Neural progenitor cell (in vitro differentiated cells): ENCODE measurements around the gene FBXL12. TPM values are rescaled to one million over a fixed set of nuclear protein-coding genes. Genes with fewer than 3 reads are reported as not detected.

Experiments
- DNase-seq: peaks from one replicate; pipeline ENCODE4 v3.0.0-alpha.2; 2016; ENCODE audit warnings: low spot score
- H2AFZ ChIP-seq: fragments of 200-600 bp; sonication (generic); replicated peaks from 2 replicates; pipeline ENCODE4 v1.6.1; 2016; ENCODE audit warnings: antibody characterized with exemption
- H3F3A ChIP-seq: fragments of 200-600 bp; sonication (generic); 2 replicates; pipeline ENCODE4 v1.6.1; 2016; ENCODE audit warnings: antibody characterized with exemption, low read depth
- H3K27ac ChIP-seq: fragments of 200-600 bp; sonication (generic); 2 replicates; pipeline ENCODE4 v1.5.1; 2016; ENCODE audit warnings: mild to moderate bottlenecking
- H3K27me3 ChIP-seq: fragments of 200-600 bp; sonication (generic); 2 replicates; pipeline ENCODE4 v1.6.1; 2016; ENCODE audit warnings: mild to moderate bottlenecking, moderate library complexity
- H3K36me3 ChIP-seq: fragments of 200-600 bp; sonication (generic); 2 replicates; pipeline ENCODE4 v1.5.1; 2016
- H3K4me1 ChIP-seq: fragments of 200-600 bp; sonication (generic); 2 replicates; pipeline ENCODE4 v1.6.1; 2016; ENCODE audit warnings: mixed run types
- H3K4me2 ChIP-seq: fragments of 200-600 bp; sonication (generic); 2 replicates; pipeline ENCODE4 v1.6.1; 2016
- H3K4me3 ChIP-seq: fragments of 200-600 bp; sonication (generic); 2 replicates; pipeline ENCODE4 v1.5.1; 2016
- H3K79me2 ChIP-seq: fragments of 200-600 bp; sonication (generic); 2 replicates; pipeline ENCODE4 v1.6.1; 2016; ENCODE audit warnings: low read depth
- H3K9ac ChIP-seq: fragments of 200-600 bp; sonication (generic); 2 replicates; pipeline ENCODE4 v1.6.1; 2016
- H3K9me3 ChIP-seq: fragments of 200-600 bp; sonication (generic); 2 replicates; pipeline ENCODE4 v1.5.1; 2016; ENCODE audit warnings: low read depth
- H4K20me1 ChIP-seq: fragments of 200-600 bp; sonication (generic); 2 replicates; pipeline ENCODE4 v1.6.1; 2016; ENCODE audit warnings: low read depth
- H3K27ac Mint-ChIP-seq: 3 replicates; pipeline ENCODE4 v1.8.0; 2021; ENCODE audit warnings: mixed read lengths
- H3K27me3 Mint-ChIP-seq: 2 replicates; pipeline ENCODE4 v1.8.0; 2022; ENCODE audit warnings: low read depth, mild to moderate bottlenecking, inconsistent platforms, moderate library complexity, mixed read lengths; ENCODE audit not compliant: insufficient read depth
- H3K36me3 Mint-ChIP-seq: 3 replicates; pipeline ENCODE4 v1.8.0; 2021; ENCODE audit warnings: mixed read lengths
- H3K4me1 Mint-ChIP-seq: 3 replicates; pipeline ENCODE4 v1.8.0; 2021; ENCODE audit warnings: mixed read lengths
- H3K4me3 Mint-ChIP-seq: 3 replicates; pipeline ENCODE4 v1.8.0; 2021; ENCODE audit warnings: mild to moderate bottlenecking, moderate library complexity, mixed read lengths
- H3K9me3 Mint-ChIP-seq: 3 replicates; pipeline ENCODE4 v1.8.0; 2020; ENCODE audit warnings: mixed read lengths
- EZH2 ChIP-seq: fragments of 200-600 bp; sonication (generic); IDR thresholded peaks from 2 replicates; pipeline ENCODE4 v1.6.1; 2017; ENCODE audit warnings: antibody characterized with exemption, mild to moderate bottlenecking, moderate library complexity
- EZH2phosphoT487 ChIP-seq: fragments of 200-600 bp; sonication (generic); IDR thresholded peaks from 2 replicates; pipeline ENCODE4 v1.6.1; 2017; ENCODE audit warnings: antibody characterized with exemption
- total RNA-seq: library from RNA; depleted of rRNA; stranded (reverse); fragments of >200 nt; gene quantifications from 2 replicates; pipeline ENCODE4 v1.2.3, GENCODE V29; 2015; ENCODE audit warnings: low replicate concordance
- TF ChIP-seq, protein P1 (sequence below): fragments of 200-600 bp; sonication (generic); IDR thresholded peaks from 2 replicates; pipeline ENCODE4 v1.5.1; 2017; ENCODE audit warnings: antibody characterized with exemption, mild to moderate bottlenecking

FBXL12 gene
- total RNA-seq, 1 donor from 2014 or later = 9.9 TPM

GRCh38 chr19:9856609-9857008 lies 37.7 kb upstream of the FBXL12 start:
- Histone ChIP-seq H3K4me2 (no peak overlapping the region), H3K36me3 (no peaks in the 10 kb centered on the region), H4K20me1 (no peaks in the 10 kb centered on the region), H3K9me3 (no peaks in the 10 kb centered on the region), H3F3A (no peaks in the 10 kb centered on the region), H2AFZ (no peak overlapping the region), H3K9ac (no peak overlapping the region), H3K79me2 (no peaks in the 10 kb centered on the region), H3K4me1 (no peaks in the 10 kb centered on the region), H3K27me3 (no peaks in the 10 kb centered on the region), H3K4me3 (no peak overlapping the region), H3K27ac (no peak overlapping the region)
- Mint-ChIP-seq H3K27me3 (peaks cover 8% of the 10 kb centered on the region), H3K36me3 (peaks cover 16% of the 10 kb centered on the region), H3K4me1 (no peaks in the 10 kb centered on the region), H3K4me3 (no peak overlapping the region), H3K9me3 (peaks cover 2% of the 10 kb centered on the region), H3K27ac (no peak overlapping the region)
- TF ChIP-seq, protein P1, sequence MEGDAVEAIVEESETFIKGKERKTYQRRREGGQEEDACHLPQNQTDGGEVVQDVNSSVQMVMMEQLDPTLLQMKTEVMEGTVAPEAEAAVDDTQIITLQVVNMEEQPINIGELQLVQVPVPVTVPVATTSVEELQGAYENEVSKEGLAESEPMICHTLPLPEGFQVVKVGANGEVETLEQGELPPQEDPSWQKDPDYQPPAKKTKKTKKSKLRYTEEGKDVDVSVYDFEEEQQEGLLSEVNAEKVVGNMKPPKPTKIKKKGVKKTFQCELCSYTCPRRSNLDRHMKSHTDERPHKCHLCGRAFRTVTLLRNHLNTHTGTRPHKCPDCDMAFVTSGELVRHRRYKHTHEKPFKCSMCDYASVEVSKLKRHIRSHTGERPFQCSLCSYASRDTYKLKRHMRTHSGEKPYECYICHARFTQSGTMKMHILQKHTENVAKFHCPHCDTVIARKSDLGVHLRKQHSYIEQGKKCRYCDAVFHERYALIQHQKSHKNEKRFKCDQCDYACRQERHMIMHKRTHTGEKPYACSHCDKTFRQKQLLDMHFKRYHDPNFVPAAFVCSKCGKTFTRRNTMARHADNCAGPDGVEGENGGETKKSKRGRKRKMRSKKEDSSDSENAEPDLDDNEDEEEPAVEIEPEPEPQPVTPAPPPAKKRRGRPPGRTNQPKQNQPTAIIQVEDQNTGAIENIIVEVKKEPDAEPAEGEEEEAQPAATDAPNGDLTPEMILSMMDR = no peak
- TF ChIP-seq EZH2phosphoT487 (no peak), EZH2 (no peak)
- DNase-seq = no peak

DNA sequence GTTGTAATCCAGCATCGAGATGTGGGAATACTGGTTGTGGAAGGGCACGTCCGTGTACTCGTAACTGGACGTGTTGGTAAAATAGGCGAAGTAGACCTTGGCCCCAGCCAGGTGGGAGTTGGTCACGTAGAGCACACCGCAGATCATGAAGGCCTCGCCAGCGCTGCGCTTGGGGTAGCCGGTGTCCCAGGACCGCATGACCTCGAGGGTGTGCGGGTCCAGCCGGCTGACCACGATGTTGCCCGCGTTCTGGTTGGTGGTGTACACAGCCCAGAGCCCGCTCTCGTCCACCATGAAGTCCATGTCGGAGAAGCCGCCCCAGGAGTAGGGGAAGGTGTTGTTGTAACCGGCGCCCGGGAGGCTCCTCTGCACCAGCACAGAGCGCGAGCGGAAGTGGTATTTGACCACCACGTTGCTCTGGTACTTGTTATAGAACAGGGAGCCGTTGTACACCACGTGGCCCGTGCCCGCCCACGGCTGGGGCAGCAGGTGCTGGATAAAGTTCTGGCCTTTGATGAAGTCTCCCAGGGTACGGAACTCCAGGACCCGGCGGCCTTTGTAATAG lies 35.5 kb upstream of the FBXL12 start:
- Mint-ChIP-seq H3K4me1 (no peaks in the 10 kb centered on the region), H3K4me3 (no peak overlapping the region), H3K9me3 (peaks cover 2% of the 10 kb centered on the region), H3K27me3 (peaks cover 6% of the 10 kb centered on the region), H3K36me3 (peaks cover 16% of the 10 kb centered on the region), H3K27ac (no peak overlapping the region)
- no peak for DNase-seq
- Histone ChIP-seq H3F3A (no peaks in the 10 kb centered on the region), H3K36me3 (no peaks in the 10 kb centered on the region), H2AFZ (no peak overlapping the region), H3K27ac (no peak overlapping the region), H3K79me2 (no peaks in the 10 kb centered on the region), H3K4me3 (no peak overlapping the region), H3K4me2 (no peak overlapping the region), H3K4me1 (peaks cover 11% of the 10 kb centered on the region), H3K9me3 (no peaks in the 10 kb centered on the region), H3K9ac (no peak overlapping the region), H4K20me1 (peaks cover 5% of the 10 kb centered on the region), H3K27me3 (no peaks in the 10 kb centered on the region)
- TF ChIP-seq, protein P1 = no peak

DNA sequence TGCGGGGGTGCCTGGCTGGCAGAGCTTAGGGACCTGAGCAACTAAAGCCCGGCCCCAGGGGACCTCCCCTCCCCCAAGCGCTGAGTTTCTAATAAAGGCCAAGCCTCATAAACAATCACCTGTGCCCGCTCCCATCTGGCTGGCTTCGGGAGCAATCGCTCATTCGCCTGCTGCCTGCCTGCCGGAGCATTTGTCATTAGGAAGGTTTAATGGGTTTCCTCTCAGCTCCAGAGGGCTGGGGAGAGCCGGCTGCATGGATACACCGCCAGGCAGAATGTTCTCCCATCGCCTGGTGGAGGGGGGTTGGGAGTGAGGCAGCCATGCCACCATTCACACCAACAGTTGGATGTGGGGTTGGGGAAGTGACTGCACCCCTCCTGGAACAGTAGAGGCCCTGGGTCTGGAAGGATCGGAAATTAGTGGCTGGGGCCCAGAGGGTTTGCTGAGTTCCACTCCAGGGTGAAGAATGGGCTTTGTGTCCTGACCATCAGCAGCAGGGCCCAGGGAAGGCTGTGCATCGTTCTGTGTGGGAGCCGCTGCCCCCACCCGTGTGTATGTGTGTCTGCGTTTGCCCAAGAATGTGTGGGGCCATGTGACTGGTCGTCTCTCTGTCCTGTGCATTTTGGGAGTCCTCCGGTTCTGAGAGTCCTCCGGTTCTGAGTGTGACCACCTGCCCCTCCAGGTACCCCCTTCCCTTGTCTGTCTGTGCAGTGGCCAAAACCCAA lies 31.5 kb upstream of the FBXL12 start:
- no peak for DNase-seq
- no peak overlapping the region for H2AFZ ChIP-seq

More for the DNA sequence above, 31.5 kb upstream of the FBXL12 start:
- H3K9me3 ChIP-seq = no peaks in the 10 kb centered on the region
- H3K79me2 ChIP-seq = no peaks in the 10 kb centered on the region
- TF ChIP-seq EZH2phosphoT487 (no peak), EZH2 (no peak)
- TF ChIP-seq, protein P1 = no peak
- peaks cover 11% of the 10 kb centered on the region for H3K4me1 ChIP-seq
- H3K9ac ChIP-seq = no peak overlapping the region
- Mint-ChIP-seq H3K9me3 (no peaks in the 10 kb centered on the region), H3K27ac (no peak overlapping the region), H3K36me3 (peaks cover 11% of the 10 kb centered on the region), H3K4me1 (no peaks in the 10 kb centered on the region), H3K4me3 (no peak overlapping the region), H3K27me3 (no peaks in the 10 kb centered on the region)
- peak overlapping the region; percentile 29 for H3K27ac ChIP-seq
- no peak overlapping the region for H3K4me2 ChIP-seq
- H3K4me3 ChIP-seq = no peak overlapping the region
- H3F3A ChIP-seq = no peaks in the 10 kb centered on the region
- H3K27me3 ChIP-seq = no peaks in the 10 kb centered on the region
- no peaks in the 10 kb centered on the region for H3K36me3 ChIP-seq
- H4K20me1 ChIP-seq = peaks cover 28% of the 10 kb centered on the region
